NCI-H1048 (cell line): ENCODE results near the gene TRIM44.
"Not testable (repeated sequence)": the region's sequence is repeated elsewhere in the genome, so short reads cannot be mapped to it uniquely, and the experiment has no call there.

ENCODE experiments used
- DNase-seq: peaks from one replicate; lab custom pipeline; 2025; lab: John Stamatoyannopoulos, UW

Gene TRIM44

DNA sequence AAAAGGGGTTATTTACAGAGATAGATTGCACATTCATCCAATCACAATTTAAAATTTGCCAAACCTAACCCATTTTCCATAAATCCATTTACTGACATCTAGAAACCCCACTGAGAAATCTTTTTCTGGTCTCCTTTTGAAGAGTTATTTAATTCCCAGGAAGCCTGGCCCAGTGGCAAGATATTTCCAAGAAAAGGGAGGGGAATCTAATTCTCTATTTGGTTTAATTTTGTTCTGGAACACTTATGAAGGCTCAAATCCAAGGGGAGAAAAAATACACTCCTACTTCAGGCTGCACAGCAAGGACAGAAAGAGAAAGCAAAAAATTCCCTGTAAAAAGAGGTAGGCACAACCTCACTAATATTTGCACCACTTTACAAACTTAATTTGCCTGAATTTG, 193.1 kb downstream of the TRIM44 start:
- no peak for DNase-seq

DNA sequence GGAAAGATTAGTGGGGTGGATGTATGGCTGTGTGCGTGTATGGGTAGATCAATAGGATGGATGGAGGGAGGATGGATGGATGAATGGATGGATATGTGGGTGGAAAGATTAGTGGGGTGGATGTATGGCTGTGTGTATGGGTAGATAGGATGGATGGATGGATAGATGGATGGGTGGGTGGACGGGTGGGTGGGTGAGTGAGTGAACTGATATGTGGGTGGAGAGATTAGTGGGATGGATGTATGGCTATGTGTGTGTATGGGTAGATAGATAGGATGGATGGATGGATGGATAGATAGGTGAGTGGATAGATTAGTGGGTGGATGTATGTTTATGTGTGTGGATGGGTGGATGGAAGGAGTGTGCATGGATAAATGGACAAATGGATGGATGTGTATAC, 193.7 kb downstream of the TRIM44 start:
- no peak for DNase-seq

DNA sequence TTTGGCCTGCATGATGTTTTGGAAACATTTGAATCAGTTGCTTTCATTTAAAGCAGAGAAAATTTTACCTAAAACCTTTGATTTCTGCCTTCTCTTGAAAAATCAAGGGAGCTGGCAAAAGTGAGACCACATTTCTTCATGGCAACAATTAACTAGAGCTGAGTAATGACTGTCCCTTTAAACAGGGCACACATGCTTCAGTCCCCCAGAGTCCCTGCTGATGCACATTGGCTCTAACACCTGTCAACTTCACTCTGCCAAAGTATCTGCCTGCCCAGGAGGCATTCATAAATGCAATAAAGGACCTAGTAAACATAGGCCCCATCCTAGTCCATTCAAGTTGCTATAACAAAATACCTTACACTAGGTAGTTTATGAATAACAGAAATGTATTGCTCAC, 194.2 kb downstream of the TRIM44 start:
- DNase-seq, result no peak

DNA sequence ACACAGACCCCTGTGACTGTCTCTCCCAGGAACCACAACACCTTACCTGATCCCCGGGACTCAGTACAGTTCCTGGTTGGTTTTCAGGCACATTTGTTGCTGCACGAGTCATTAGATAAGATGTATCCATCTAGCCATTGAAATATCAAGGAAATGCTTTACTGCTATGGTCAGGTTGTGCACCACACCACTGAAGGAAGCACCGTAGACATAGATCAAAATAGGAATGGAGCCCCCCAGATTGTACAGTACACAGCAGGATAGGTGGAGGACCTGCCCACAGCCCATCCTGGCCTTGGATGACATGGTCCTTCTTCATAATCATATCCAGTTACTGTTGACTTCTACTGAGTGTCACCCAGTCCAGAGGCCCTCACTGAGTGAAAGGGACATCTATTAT, 195.3 kb downstream of the TRIM44 start:
- no peak for DNase-seq

DNA sequence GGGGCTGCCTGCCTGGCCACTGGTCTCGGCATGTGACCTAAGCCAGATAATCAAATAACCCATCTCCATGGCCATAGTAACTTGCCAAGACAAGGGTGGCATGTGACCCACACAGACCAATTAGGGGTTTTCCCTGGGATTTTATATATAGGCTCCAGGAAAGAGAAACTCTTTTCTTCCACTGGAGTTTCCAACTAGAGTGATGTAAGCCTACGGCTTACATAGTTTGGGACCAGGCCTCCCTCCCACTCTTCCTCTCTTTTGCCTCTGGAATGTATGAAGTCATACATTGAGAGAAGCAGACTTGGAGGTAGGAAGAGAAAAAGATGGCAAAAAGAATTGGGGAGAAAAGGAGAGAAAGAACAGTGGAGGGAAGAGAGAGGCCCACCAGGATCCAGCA, 196.7 kb downstream of the TRIM44 start:
- DNase-seq, result no peak

DNA sequence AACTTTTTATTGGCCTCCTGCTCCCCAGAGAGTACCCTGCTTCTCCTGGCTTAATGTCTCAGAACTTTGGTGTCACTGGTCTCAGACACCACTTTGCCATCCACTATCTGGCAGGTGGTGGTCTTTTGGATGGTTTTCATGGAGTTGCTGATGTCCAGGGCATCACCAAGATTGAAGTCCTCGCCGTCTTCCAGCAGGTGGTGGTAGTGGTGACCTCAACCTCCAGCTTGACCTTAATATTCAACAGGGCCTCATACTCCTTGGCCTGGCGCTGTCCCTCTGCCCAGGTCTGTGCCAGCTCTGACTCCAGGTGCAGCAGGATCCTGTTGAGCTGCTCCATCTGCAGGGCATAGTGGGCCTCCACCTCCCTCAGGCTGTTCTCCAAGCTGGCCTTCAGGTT, 197.6 kb downstream of the TRIM44 start:
- not testable (repeated sequence) for DNase-seq

DNA sequence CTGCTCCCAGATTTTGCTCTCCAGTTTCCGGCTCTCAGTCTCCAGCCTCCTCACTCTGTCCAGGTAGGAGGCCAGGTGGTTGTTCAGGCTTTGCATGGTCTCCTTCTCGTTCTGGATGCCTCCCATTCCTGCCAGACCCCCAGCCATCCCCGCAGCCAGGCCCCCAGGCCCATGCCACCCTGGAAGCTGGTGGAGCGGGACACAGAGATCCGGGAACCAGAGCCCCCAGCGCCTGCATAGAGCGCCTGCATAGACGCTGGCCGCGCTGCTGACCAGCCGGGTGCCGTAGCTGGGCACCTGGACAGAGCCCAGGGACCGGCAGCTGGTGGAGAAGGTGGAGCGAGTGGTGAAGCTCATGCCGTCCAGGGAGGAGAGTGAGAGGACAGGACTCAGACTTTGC, 198.6 kb downstream of the TRIM44 start:
- DNase-seq, result no peak

DNA sequence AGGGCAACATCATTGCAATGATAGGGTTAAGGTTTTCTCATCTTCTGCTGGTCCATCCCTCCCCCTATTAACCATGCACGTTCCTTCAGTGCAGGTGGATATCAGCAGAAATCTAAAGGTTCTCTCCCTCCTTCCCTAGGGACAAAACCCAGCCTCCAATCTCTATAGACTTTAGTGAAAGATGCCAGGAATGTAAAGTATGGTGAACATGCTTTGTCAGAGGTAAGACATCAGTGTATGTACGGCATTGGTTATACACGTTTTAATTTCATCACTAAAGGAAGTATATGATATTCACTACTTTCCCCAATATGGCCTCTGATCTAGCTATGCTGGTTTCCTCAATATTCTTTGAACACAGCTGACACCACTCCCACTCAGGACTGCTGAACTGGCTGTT, 200.1 kb downstream of the TRIM44 start:
- DNase-seq, result no peak

DNA sequence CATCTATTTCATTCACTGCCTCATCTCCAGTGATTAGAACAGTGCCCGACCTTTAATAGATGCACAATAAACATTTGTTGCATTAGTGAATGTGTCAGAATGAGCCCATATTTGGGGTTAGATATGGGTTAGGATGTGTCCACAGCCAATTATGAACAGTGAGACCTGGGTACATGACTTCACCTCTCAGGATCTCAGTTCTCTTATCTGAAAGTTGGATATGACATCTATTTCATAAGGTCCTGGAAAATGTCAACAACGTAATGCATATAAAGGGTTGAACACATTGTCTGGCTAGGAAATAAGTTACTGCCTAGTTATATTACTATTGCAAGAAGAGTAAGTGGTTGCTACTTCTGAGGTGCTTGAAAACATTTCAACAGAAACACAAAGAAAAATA, 201.6 kb downstream of the TRIM44 start:
- DNase-seq, result no peak

DNA sequence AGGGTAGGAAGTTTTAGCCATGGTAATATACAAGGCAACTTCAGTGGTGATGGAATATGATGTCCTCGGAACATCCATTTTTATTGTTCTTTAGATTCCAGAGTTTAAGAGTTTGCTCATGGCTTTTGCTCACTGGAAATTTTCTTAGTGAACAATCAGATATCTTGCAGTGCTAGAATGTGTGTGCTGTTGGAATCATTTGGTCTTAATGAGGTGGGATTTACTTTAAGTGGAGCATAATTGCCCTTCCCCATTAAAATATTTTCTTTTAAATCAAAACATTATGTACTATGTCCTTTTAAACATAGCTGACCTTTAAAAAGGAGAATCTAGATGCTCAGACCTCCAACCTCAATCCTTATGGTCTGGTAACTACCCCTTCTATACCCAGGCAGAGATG, 204.0 kb downstream of the TRIM44 start:
- no peak for DNase-seq
